ENCODE results near the gene WNT6.

The WNT6 gene

DNA sequence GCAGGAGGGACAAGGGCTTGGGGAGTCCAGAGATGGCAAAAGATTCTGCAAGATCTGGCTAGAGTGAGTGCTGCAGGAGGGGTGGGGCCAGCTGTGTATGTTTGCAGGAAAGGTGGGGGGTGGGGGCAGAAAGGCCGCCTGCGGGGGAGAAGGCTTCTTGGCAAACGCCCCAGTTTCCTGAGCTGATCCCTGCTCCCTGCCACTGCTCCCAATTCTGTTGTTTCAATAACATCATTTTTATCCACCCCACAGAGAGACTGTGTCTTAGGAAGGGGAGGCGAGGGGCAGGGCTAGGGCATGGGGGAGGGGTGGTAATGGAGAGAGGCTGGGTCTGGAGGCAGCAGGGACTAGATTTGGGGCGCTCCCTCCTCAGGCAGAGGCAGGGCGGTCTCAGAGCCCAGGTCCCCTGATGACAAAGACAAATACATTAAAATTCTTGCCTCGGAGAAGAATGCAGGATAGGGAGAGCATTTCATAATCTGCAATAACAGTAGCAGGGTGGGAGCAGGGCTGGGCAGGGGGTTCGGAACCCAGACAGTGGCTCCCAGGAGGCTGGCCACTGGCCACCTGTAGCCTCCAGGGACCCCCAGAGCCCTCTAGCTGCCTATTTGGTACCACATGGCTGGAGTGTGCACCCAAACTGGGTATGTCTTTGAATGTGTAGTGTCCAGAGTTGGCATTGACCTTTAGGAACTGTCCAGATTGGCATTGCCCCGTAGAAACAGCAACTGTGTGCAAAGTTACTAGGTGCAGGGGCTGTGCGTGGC, 2.1 kb upstream of the WNT6 start:
- DNase-seq (ENCODE audit: low read depth), result no peak

DNA sequence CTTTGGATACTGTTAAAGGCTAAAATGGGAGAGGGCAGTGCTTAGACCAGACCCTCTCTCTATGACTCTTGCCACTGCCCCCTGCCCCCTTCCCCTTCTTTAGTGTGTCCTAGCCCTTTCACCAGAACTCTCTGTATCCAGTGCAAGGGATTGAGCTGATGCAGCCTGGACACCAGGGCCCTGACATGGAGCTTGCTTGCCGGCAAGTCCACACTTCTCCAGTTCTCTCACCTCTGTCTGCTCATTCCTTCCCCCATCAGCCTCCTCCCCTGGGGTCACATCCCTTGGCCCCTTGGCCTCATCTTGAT, 1.5 kb upstream of the WNT6 start:
- DNase-seq (ENCODE audit: low read depth), result no peak

DNA sequence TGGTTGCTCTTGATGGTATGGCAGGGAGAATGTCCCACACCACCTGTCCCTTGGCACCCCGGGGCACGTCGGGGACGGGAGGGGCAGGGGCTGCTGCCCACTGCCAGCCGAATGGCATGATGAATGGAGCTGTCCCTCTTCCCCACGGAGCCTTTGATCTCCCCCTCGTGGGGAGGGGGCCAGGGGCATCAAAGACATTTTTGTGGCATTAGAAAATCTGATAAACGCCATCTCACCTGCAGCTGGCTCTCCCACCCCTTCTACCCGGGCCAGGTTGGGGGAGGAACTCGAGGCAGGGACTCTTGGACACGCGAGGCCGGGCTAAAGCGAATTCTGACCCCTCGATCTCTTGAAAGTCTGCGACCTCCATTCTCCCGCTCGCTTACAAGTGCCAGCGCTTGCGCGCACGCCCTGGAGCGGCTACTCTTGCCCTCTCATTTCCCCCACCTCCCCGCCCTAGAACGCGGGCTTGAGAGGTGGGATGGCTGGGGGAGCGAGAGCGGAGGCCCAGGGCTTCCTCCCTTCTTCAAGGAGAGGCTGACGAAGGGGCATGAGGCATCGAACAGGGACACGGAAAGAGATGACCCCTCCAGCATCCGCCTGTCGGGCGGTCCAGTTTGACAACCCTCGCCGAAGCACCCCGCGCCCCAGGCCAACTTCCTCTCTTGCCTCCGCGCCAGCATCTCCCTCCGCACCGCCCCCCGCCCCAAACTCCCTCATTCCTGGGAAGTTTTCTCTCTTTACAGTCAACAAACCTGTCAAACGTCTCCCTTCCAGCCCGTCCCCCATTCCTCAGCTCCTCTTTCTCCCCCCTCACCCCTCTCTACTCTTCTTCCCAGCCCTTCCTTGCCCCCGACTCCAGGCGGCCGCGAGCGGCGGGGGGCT, 692 bp upstream of the WNT6 start:
- no peak for DNase-seq (ENCODE audit: low read depth)

DNA sequence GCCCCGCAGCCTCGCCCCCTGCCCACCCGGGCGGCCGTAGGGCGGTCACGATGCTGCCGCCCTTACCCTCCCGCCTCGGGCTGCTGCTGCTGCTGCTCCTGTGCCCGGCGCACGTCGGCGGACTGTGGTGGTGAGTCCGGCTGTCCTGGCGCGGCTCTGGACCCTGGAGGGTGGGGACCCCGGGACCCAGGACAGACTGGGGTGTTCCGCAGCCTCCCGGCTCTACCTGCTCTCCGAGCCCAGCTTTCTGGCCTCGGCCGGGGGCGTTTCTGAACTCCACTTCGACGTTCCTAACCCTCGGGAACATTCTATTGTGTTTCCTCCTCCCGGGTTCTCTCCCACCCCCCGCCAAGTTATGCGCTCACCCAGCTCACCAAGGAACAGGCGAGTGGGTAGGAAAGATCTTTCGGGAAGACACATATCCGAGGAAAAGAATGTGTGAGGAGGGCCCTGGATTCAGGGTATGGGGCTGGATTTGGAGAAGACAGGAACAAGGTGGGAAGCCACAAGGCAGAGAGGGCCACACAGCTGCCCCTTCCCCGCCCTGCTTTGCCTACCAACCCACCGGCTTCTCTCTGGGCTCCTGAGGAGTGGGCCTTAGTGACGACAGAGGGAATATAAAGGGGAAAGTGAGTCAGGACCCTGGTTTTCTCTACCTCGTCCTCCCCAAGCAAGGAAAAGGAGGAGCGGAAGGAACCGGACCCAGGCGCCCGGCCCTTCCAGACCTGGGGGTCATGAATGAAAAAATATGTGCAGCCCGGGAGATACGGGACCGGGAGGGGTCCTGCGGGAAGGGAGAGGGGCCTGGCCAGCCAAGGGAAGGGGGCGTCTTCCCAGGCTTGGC, 605 bp downstream of the WNT6 start:
- no peak for DNase-seq (ENCODE audit: low read depth)

DNA sequence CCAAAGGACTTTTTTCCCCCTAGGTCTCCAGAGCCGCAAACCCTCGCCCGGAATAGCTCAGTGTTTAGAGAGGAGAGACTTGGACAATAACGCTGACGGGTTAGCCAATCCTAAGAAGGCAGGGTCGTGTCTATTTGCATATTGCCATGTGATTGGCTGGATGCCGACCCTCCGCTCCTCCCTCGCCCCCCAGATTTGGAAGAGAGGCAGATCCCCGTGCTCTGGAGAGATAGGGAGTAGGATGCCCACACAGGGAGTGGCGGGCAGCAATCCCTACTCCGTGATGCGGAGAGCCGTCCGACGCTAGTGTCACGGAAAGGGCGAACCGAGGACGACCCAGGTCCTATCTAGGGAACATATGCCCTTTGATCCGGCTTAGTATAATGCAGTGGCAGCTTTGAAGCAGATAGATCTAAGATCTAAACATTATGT, 1.4 kb downstream of the WNT6 start:
- DNase-seq (ENCODE audit: low read depth), result peak; percentile 48

DNA sequence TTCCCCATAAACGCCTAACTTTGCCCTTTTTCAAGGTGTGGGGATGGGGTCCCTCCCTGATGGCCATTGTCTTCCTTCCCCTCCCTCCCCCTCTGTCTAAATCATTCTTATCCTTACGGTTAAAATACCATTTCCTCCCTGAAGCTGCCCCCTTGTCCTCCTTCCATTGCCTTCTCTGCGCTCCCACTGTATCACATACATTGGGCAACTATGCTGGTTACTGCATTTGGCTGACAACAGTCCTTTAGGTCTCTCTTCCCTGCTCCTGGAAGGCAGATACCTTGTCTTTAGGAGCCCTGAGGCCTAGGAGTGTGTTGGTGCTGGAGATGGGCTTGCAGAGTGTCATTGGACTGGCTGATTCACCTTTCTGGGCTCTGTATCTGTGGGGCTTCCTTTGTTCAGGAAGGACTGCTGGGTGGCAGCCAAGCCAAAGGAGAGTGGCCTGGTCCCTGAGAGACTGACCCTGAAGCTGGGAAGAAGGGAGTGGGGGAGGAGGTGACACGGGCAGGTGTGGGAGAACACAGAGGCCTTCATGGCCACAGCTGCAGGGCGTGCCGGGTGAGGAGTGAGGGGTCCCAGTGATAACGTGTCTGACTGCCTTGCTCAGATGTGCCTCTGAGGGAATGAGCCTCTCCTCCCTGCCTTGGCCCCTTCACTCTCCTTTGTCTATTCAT, 2.2 kb downstream of the WNT6 start:
- no peak for DNase-seq (ENCODE audit: low read depth)

DNA sequence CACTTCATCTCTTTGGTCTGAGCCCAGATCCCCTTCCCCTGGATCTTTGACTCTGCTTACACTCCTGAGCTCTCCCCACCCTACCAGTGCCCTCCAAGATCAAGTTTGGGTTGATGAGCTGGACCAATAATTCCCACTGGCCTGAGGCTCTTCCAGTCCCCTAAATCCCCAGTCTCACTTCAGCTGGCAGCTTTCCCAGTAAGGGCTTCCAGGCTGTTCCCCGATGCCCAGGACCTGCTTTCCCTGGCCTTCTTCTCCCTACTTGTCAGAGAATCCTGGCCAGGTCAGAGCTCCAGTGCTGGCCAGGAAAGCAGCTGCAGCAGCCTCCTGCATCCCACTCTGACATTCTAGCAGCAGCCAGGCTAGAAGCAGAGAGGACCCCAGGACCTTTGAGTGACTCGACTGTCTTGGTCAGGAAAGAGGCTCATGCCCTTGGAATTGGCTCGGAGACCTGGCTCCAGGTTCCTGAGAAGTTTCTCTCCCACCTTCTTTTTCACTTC, 3.5 kb downstream of the WNT6 start:
- DNase-seq (ENCODE audit: low read depth), result no peak

DNA sequence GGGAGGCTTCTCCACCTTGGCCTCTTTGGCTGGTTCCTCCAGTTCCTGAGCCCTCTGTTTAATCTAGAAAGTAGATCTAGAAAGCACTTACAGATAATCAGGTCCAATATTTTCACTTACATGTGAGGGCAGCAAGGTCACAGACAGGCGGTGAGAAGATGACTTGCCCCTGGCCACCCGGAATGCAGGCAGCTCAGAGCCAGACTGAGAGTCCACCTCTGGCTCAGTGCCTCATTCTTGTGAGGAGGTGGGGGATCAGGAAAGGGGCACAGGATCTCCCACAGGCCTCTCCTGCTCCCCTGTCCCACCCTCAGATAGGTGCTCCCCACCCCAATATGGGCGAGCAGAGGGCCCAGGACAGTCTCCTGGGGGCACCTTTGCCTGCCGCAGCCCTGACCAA, 5.8 kb downstream of the WNT6 start:
- DNase-seq (ENCODE audit: low read depth), result no peak

DNA sequence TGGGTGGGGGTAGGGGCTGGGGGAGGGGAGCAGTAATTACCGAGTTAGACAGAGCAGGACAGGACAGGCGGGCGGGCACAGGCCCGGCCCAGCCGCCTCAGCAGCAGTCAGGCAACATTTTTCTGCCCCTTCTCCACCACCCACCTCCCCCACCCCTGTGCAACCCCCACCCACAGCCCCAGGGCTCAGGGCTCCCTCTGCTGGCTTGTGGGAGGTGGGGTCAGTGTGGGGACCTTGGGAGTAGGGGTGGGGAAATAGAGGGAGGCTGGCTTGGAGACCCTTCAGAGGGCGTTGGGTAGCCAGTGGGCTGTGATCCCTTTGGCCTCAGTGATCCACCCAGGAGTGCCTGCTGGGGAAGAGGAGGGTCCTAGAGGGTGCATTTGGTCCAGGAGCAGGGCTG, 6.4 kb downstream of the WNT6 start:
- no peak for DNase-seq (ENCODE audit: low read depth)

DNA sequence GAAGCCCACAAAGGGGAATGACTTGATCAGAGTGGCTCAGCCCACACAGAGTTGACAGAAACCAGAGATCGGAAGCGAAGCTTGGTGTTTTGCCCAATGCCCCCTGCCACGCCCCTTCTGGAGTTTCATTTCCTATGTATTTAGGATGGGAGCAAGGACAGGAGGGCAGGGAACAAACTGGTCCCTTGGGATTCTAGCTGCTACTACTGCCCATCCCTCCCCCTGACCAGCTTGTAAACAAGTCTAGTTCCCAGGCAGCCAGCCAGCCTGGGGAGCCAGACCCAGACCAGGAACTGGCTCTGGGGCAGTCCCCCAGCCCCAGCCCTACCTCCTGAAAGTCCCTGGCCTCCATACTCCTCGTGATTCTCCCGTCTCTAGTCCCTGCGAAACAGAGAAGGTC, 8.3 kb downstream of the WNT6 start:
- DNase-seq (ENCODE audit: low read depth), result no peak

DNA sequence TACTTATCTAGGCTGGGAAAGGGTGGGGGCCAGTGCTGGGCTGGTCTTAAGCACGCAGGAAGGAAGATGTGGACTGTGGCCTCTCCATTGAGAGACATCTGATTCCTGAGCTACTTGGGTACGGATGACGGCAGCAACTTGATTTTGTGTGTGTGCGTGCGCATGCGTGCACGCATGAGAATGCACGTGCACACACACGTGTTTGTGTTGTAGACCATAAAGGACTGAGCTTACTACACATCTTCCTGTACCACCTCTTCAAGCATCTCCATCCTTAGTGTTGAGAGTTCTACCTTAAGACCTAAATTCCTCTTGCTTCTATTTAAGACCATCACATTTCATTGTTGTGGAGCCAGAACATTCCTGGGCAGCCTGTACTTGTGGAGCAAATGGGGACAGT, 9.5 kb downstream of the WNT6 start:
- no peak for DNase-seq (ENCODE audit: low read depth)

DNA sequence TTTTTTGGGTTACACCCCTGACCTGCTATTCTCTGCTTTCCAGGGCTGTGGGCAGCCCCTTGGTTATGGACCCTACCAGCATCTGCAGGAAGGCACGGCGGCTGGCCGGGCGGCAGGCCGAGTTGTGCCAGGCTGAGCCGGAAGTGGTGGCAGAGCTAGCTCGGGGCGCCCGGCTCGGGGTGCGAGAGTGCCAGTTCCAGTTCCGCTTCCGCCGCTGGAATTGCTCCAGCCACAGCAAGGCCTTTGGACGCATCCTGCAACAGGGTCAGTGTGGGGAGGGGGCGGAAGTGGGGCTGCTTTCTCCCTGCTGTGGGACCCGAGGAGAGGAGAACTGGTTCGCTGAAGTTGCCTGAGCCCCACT, 11.4 kb downstream of the WNT6 start:
- DNase-seq (ENCODE audit: low read depth), result no peak

DNA sequence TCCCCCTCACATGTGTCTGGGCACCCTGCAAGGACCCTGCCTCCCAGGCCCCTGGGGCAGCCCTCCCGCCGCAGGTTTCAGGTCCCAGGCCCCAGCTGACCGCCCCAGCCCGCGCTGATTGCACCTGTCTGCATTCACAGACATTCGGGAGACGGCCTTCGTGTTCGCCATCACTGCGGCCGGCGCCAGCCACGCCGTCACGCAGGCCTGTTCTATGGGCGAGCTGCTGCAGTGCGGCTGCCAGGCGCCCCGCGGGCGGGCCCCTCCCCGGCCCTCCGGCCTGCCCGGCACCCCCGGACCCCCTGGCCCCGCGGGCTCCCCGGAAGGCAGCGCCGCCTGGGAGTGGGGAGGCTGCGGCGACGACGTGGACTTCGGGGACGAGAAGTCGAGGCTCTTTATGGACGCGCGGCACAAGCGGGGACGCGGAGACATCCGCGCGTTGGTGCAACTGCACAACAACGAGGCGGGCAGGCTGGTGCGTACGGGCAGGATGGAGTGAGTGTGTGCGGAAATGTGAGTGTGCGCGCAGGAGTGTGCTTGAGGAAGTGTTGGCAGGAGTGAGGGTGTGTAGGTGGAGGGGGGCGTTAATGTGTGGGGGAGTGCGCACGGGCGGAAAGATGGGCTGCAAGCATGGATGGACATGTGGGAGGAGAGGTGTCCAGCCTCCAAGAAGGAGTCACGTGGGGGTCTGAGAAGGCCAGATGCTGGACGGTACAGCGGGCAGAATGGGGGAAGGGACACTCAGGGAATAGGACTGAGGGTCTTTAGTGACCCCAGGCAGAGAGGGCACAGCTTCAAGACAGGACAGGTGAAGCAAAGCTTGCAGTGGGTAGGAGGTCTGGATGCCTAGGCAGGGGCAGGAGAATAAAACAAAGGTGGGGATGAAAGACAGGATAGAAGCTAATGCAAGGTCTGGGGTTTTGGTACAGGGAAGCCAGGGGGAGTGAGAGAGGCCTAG, 12.0 kb downstream of the WNT6 start:
- DNase-seq (ENCODE audit: low read depth), result no peak

DNA sequence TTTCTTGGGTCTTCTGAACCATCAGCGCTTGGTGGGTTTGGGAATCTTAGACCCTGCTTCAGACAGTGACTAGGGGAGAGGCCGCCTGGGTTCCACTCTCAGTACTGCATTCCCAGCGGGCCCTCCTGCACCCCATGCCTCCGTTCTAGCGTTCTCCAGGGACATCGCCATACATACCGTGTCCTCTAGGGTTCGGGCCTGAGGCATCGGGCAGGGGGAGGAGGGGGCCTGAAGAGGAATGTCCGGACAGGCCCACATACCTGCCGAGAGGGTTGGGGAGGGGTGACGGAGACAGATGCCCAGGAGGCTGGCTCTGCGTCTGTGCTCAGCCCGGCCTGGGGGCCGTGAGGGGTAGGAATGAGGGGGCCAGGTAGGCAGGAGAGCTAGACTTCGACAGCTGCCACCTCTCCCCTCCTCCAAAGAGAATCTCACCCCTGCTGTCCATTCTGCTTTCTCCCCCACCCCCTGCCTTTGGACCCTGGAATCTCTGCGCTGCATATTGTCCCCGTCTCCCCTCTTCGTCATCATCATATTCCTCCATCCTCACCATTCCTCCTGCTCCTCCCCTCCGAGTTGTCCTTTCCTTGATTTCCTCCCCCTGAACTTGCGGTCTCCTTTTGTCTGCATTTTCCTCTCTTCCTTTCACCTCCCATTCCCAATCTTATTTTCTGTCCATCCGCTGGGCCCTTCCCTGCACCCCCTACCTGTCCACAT, 13.2 kb downstream of the WNT6 start:
- no peak for DNase-seq (ENCODE audit: low read depth)

DNA sequence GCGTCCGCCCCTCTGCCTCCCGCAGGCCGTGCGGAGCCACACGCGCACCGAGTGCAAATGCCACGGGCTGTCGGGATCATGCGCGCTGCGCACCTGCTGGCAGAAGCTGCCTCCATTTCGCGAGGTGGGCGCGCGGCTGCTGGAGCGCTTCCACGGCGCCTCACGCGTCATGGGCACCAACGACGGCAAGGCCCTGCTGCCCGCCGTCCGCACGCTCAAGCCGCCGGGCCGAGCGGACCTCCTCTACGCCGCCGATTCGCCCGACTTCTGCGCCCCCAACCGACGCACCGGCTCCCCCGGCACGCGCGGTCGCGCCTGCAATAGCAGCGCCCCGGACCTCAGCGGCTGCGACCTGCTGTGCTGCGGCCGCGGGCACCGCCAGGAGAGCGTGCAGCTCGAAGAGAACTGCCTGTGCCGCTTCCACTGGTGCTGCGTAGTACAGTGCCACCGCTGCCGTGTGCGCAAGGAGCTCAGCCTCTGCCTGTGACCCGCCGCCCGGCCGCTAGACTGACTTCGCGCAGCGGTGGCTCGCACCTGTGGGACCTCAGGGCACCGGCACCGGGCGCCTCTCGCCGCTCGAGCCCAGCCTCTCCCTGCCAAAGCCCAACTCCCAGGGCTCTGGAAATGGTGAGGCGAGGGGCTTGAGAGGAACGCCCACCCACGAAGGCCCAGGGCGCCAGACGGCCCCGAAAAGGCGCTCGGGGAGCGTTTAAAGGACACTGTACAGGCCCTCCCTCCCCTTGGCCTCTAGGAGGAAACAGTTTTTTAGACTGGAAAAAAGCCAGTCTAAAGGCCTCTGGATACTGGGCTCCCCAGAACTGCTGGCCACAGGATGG, 14.0 kb downstream of the WNT6 start:
- DNase-seq (ENCODE audit: low read depth), result no peak

DNA sequence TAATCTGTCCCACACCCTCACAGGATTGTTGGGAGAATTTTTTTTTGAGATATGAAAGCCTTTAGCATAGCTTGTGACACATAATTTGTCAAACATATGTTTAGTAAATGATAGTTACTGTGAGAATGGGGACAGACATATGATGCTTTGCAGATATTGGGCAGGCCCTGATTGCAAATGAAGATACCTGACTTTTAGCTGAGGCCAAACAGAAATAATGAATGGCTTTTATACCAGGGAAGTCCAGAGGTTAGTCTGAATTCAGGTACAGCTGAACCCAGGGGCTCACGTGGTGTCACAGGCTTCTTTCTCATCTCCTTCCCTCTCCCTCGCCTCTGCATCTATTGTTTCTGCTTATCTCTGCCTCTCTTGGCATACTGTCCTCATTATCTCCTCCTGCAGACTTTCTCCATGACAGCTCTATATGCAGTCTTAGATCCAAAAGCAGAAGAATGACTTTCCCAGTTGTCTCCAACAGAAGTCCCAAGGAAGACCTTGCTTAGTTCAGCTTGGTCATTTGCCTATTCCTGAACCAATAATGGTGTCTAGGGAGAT, 16.2 kb downstream of the WNT6 start:
- no peak for DNase-seq (ENCODE audit: low read depth)

DNA sequence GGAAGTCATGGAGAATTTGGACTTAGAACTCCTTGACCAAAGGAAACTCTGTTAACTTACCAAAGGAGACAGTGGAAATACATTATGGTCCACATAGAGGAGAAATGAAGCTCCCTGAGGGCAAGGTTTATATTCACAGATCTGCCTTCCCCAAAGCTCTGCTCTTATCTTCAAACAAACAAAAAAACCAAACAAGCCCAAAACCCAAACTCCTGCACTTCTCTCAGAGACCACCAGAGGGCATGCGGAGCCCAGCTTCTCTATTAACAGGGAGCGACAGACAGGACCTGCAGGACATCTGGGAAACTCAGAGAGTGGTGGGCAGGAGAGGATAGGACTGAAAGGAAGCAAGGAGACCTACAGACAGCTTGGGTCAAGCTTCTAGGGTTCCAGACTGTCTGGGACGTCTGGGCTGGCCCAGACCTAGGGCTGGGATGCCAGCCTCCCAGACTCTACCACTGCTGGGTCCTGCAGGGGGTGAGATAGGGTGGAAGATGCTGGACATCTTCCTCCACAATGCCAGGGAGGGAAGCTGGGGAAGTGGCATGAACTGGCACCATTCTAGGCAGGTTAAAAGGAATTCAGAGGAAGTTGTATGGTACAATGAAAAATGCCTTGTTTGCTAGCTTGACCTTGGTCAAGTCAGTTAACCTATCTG, 17.1 kb downstream of the WNT6 start:
- peak; percentile 65 for DNase-seq (ENCODE audit: low read depth)

DNA sequence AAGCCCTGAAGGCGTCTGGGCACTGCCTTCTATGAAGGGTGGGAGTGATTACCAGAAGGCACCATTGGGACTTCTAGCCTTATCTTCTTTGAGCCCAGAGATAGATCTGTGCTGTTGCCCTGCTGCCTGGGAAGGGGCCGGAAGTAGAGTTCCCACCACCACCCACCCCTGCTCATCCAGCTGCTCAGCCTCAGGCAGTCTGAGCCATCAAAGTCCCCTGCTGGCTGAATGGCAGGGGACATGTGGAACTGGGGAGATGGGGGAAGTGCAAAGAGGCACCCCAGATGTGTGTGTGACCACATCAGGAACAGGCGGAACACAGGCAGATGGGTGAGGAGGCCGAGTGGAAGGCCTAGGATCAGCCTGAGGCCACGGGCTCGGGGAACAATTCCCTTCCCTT, 17.7 kb downstream of the WNT6 start:
- no peak for DNase-seq (ENCODE audit: low read depth)

All from ELR (cell line).